Measurements from ENCODE around the gene SUCLG1. TPM values are rescaled to one million over a fixed set of nuclear protein-coding genes. Genes with fewer than 3 reads are reported as not detected.

SUCLG1 gene
- polyA plus RNA-seq, 1 donor (not counting 4 experiments of a cell fraction or from before 2014, with no cell fraction given), result 83.6 TPM

GRCh38 chr2:84454581-84454980, 4.5 kb downstream of the SUCLG1 start:
- dilution Hi-C loops (cut with MboI; ENCODE audit: extremely low pct_ligation_motif_present, low sequenced_read_pairs), result no loop called here
- H2AFZ ChIP-seq (ENCODE audit: control insufficient read depth, low read length), result no peak overlapping the region
- peaks cover 65% of the 10 kb centered on the region for H3K79me2 ChIP-seq (ENCODE audit: control insufficient read depth, insufficient read depth, low read length)
- FAIRE-seq, result no peak
- H4K20me1 ChIP-seq (ENCODE audit: control insufficient read depth, extremely low read depth, insufficient read depth, low read length), result no peaks in the 10 kb centered on the region
- no peak overlapping the region for H3K4me3 ChIP-seq (ENCODE audit: control insufficient read depth in 2 of 3, extremely low read depth in 1 of 3, insufficient read depth in 2 of 3, low read depth in 1 of 3, low read length in 3 of 3)
- no peak overlapping the region for H3K4me2 ChIP-seq (ENCODE audit: control insufficient read depth, extremely low read depth, insufficient read depth, low read depth, low read length)
- no peak overlapping the region for H3K9ac ChIP-seq (ENCODE audit: control insufficient read depth, extremely low read depth, insufficient read depth, low read length)
- H3K27ac ChIP-seq (ENCODE audit: control insufficient read depth, insufficient read depth, low read length), result no peak overlapping the region
- no peaks in the 10 kb centered on the region for H3K9me3 ChIP-seq (ENCODE audit: control insufficient read depth, low read depth, low read length)
- H3K9me1 ChIP-seq (ENCODE audit: control insufficient read depth, extremely low read depth, insufficient read depth, low read length), result no peaks in the 10 kb centered on the region
- DNase-seq (ENCODE audit: low read depth, low spot score), result no peak
- H3K27me3 ChIP-seq (ENCODE audit: control insufficient read depth, extremely low read depth, insufficient read depth, low read length), result no peaks in the 10 kb centered on the region
- no peaks in the 10 kb centered on the region for H3K36me3 ChIP-seq (ENCODE audit: control insufficient read depth in 2 of 2, extremely low read depth in 1 of 2, insufficient read depth in 2 of 2, low read length in 2 of 2)
- no peak for TF ChIP-seq CTCF (optimal IDR thresholded peaks at IDR 0.05 in 1 of 3, IDR thresholded peaks at IDR 0.05 in 1 of 3, conservative IDR thresholded peaks at IDR 0.05 in 1 of 3; ENCODE audit: extremely low read depth in 1 of 3, insufficient read depth in 2 of 3, low read length in 3 of 3)
- TF ChIP-seq EZH2 (IDR thresholded peaks at IDR 0.05; ENCODE audit: low read length), result no peak
- peaks cover 5% of the 10 kb centered on the region for H3K4me1 ChIP-seq (ENCODE audit: control insufficient read depth, extremely low read depth, insufficient read depth, low read length)

DNA sequence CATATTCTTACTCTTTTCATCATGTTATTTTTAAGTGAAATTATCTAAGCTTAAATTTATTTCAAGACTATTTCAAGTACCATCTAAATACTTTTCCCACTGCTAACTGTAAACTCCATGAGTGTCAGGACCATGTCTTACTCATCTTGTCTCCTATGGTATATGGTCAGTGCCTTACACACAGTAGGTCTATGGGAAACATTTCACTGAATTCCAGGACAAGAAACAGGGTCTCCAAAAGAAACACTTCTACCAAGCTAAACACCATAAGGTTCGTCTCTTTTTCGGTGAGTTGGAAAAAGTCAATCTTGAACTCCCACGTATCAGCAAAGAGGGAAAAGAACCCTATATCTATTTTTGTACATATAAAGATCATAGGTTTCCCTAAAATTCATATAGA, 6.5 kb downstream of the SUCLG1 start:
- H3K4me3 ChIP-seq (ENCODE audit: control insufficient read depth in 2 of 3, extremely low read depth in 1 of 3, insufficient read depth in 2 of 3, low read depth in 1 of 3, low read length in 3 of 3), result no peak overlapping the region
- no peaks in the 10 kb centered on the region for H3K4me1 ChIP-seq (ENCODE audit: control insufficient read depth, extremely low read depth, insufficient read depth, low read length)
- DNase-seq (ENCODE audit: low read depth, low spot score), result no peak
- no peak overlapping the region for H3K4me2 ChIP-seq (ENCODE audit: control insufficient read depth, extremely low read depth, insufficient read depth, low read depth, low read length)
- H3K27ac ChIP-seq (ENCODE audit: control insufficient read depth, insufficient read depth, low read length), result no peak overlapping the region
- dilution Hi-C loops (cut with MboI; ENCODE audit: extremely low pct_ligation_motif_present, low sequenced_read_pairs), result no loop called here
- H3K27me3 ChIP-seq (ENCODE audit: control insufficient read depth, extremely low read depth, insufficient read depth, low read length), result no peaks in the 10 kb centered on the region
- H3K9me3 ChIP-seq (ENCODE audit: control insufficient read depth, low read depth, low read length), result no peaks in the 10 kb centered on the region
- TF ChIP-seq CTCF (optimal IDR thresholded peaks at IDR 0.05 in 1 of 3, IDR thresholded peaks at IDR 0.05 in 1 of 3, conservative IDR thresholded peaks at IDR 0.05 in 1 of 3; ENCODE audit: extremely low read depth in 1 of 3, insufficient read depth in 2 of 3, low read length in 3 of 3), result no peak
- TF ChIP-seq EZH2 (IDR thresholded peaks at IDR 0.05; ENCODE audit: low read length), result no peak
- H3K9me1 ChIP-seq (ENCODE audit: control insufficient read depth, extremely low read depth, insufficient read depth, low read length), result no peaks in the 10 kb centered on the region
- no peak overlapping the region for H3K9ac ChIP-seq (ENCODE audit: control insufficient read depth, extremely low read depth, insufficient read depth, low read length)
- H3K79me2 ChIP-seq (ENCODE audit: control insufficient read depth, insufficient read depth, low read length), result peaks cover 55% of the 10 kb centered on the region
- FAIRE-seq, result no peak
- no peak overlapping the region for H2AFZ ChIP-seq (ENCODE audit: control insufficient read depth, low read length)
- peaks cover 0 to 3% of the 10 kb centered on the region in 2 experiments for H3K36me3 ChIP-seq (ENCODE audit: control insufficient read depth in 2 of 2, extremely low read depth in 1 of 2, insufficient read depth in 2 of 2, low read length in 2 of 2)
- H4K20me1 ChIP-seq (ENCODE audit: control insufficient read depth, extremely low read depth, insufficient read depth, low read length), result no peaks in the 10 kb centered on the region
